Lower leg skin (tissue), 3 donors: Measurements from ENCODE around the gene UBE2L6.

Experiments used
- CTCF ChIP-seq, 3 donors: fragments of 450-650 bp; IDR thresholded peaks; one replicate each; pipeline ENCODE4 v1.5.1; 2016; ENCODE audit warnings: antibody characterized with exemption in 3 of 3, mild to moderate bottlenecking in 3 of 3, moderate library complexity in 2 of 3
- POLR2A ChIP-seq, 2 donors: fragments of 450-650 bp; IDR thresholded peaks; one replicate each; pipeline ENCODE4 v1.6.1; 2016 to 2017; ENCODE audit warnings: antibody characterized with exemption in 2 of 2, mild to moderate bottlenecking in 1 of 2, moderate library complexity in 1 of 2

GRCh38 chr11:57523419-57523818 is 44.1 kb downstream of the UBE2L6 start:
- TF ChIP-seq CTCF (IDR thresholded peaks at IDR 0.05) (no peak), POLR2A (IDR thresholded peaks at IDR 0.05) (no peak)
